Superior temporal gyrus (tissue), 1 donor: ENCODE data around the gene TMEM86B.
"Not testable (repeated sequence)": the region's sequence is repeated elsewhere in the genome, so short reads cannot be mapped to it uniquely, and the experiment has no call there.

Experiments
- DNase-seq: peaks from one replicate; pipeline ENCODE4 v3.0.0-alpha.2; 2016; ENCODE audit errors: extremely low spot score

The TMEM86B gene

GRCh38 chr19:55220525-55220924 lies 8.0 kb downstream of the TMEM86B start:
- no peak for DNase-seq

- DNase-seq, result peak; percentile 90
Observed at GRCh38 chr19:55216461-55217198, 11.9 kb downstream of the TMEM86B start.

GRCh38 chr19:55213547-55213946 lies 15.0 kb downstream of the TMEM86B start:
- DNase-seq, result no peak

- no peak for DNase-seq
Observed at GRCh38 chr19:55212447-55212846, 16.1 kb downstream of the TMEM86B start.

GRCh38 chr19:55209693-55210472 lies 18.7 kb downstream of the TMEM86B start:
- no peak for DNase-seq

- DNase-seq, result no peak
Observed at GRCh38 chr19:55208880-55209692, 19.5 kb downstream of the TMEM86B start, which contains the start of gene PTPRH. Gene PTPRH (minus strand): TSS chr19:55209501. CDS start chr19:55209433, 68 bp downstream.

- DNase-seq, result peak; percentile 29
Observed at GRCh38 chr19:55206664-55207500, 21.7 kb downstream of the TMEM86B start.

GRCh38 chr19:55202199-55202598 lies 26.4 kb downstream of the TMEM86B start:
- not testable (repeated sequence) for DNase-seq

- no peak for DNase-seq
Observed at GRCh38 chr19:55199620-55200204, 28.9 kb downstream of the TMEM86B start.

- DNase-seq, result no peak
Observed at GRCh38 chr19:55198651-55199050, 29.9 kb downstream of the TMEM86B start.

GRCh38 chr19:55197528-55197927 lies 31.0 kb downstream of the TMEM86B start:
- DNase-seq, result peak; percentile 35

- DNase-seq, result no peak
Observed at GRCh38 chr19:55196803-55197202, 31.8 kb downstream of the TMEM86B start.

- DNase-seq, result peak; percentile 60
Observed at GRCh38 chr19:55193481-55193880, 35.1 kb downstream of the TMEM86B start.

GRCh38 chr19:55189403-55189835 lies 39.1 kb downstream of the TMEM86B start:
- DNase-seq, result peak; percentile 69

- no peak for DNase-seq
Observed at GRCh38 chr19:55188625-55189024, 39.9 kb downstream of the TMEM86B start.

GRCh38 chr19:55186080-55186479 lies 42.5 kb downstream of the TMEM86B start:
- no peak for DNase-seq

GRCh38 chr19:55181740-55182139 lies 46.8 kb downstream of the TMEM86B start:
- no peak for DNase-seq

GRCh38 chr19:55179606-55180484 lies 48.7 kb downstream of the TMEM86B start, which contains the start of gene SYT5:
Gene SYT5 (minus strand): TSS chr19:55180289. CDS start chr19:55179041, 1,248 bp downstream.
- no peak for DNase-seq

- DNase-seq, result peak; percentile 83
Observed at GRCh38 chr19:55178781-55179599, 49.6 kb downstream of the TMEM86B start.
